Fibroblast of mammary gland (primary cell): ENCODE results near the gene NTF3.

Experiments used
- DNase-seq: peaks from one replicate; pipeline ENCODE4 v3.0.0-alpha.2; 2010; ENCODE audit warnings: low read depth
- H3K4me3 ChIP-seq: 2 replicates; pipeline ENCODE4 v1.5.1; 2011; ENCODE audit warnings: low read depth, mild to moderate bottlenecking, low read length, moderate library complexity; ENCODE audit not compliant: control insufficient read depth
- TF ChIP-seq, protein P1 (sequence below): conservative IDR thresholded peaks from 2 replicates; pipeline ENCODE4 v1.5.1; 2011; ENCODE audit warnings: low read depth, low read length, inconsistent platforms; ENCODE audit not compliant: control insufficient read depth, insufficient read depth

The NTF3 gene

GRCh38 chr12:5516371-5517241 is 84.7 kb downstream of the NTF3 start:
- TF ChIP-seq, protein P1, sequence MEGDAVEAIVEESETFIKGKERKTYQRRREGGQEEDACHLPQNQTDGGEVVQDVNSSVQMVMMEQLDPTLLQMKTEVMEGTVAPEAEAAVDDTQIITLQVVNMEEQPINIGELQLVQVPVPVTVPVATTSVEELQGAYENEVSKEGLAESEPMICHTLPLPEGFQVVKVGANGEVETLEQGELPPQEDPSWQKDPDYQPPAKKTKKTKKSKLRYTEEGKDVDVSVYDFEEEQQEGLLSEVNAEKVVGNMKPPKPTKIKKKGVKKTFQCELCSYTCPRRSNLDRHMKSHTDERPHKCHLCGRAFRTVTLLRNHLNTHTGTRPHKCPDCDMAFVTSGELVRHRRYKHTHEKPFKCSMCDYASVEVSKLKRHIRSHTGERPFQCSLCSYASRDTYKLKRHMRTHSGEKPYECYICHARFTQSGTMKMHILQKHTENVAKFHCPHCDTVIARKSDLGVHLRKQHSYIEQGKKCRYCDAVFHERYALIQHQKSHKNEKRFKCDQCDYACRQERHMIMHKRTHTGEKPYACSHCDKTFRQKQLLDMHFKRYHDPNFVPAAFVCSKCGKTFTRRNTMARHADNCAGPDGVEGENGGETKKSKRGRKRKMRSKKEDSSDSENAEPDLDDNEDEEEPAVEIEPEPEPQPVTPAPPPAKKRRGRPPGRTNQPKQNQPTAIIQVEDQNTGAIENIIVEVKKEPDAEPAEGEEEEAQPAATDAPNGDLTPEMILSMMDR = no peak

GRCh38 chr12:5518584-5519365 is 86.9 kb downstream of the NTF3 start:
- no peak overlapping the region for H3K4me3 ChIP-seq
- TF ChIP-seq, protein P1 = no peak
- DNase-seq = no peak

More at GRCh38 chr12:5516371-5517241, 84.7 kb downstream of the NTF3 start:
- H3K4me3 ChIP-seq = no peak overlapping the region
- DNase-seq = no peak

DNA sequence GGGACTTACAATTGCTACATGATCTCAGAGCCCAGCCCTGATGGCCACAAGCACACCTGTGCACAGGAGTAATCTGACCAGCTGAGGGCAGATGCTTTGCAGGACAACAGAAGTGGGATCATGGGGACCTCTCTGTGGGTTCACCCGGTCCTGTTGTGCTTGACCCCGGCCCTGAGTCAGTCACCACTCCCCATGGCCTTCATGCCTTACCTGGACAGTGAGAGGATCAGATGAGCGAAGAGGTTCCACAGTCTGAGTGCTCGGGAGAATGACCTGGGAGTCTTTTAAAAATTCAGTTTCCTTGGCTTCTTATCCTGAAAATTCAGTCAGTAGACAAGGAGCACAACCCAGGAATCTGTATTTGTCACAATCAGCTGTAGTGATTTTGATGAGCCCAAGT is 88.1 kb downstream of the NTF3 start:
- no peak overlapping the region for H3K4me3 ChIP-seq
- no peak for DNase-seq
- TF ChIP-seq, protein P1 = no peak

- no peak overlapping the region for H3K4me3 ChIP-seq
- DNase-seq = no peak
- TF ChIP-seq, protein P1 = no peak
Observed at GRCh38 chr12:5520831-5521230, 88.9 kb downstream of the NTF3 start.

DNA sequence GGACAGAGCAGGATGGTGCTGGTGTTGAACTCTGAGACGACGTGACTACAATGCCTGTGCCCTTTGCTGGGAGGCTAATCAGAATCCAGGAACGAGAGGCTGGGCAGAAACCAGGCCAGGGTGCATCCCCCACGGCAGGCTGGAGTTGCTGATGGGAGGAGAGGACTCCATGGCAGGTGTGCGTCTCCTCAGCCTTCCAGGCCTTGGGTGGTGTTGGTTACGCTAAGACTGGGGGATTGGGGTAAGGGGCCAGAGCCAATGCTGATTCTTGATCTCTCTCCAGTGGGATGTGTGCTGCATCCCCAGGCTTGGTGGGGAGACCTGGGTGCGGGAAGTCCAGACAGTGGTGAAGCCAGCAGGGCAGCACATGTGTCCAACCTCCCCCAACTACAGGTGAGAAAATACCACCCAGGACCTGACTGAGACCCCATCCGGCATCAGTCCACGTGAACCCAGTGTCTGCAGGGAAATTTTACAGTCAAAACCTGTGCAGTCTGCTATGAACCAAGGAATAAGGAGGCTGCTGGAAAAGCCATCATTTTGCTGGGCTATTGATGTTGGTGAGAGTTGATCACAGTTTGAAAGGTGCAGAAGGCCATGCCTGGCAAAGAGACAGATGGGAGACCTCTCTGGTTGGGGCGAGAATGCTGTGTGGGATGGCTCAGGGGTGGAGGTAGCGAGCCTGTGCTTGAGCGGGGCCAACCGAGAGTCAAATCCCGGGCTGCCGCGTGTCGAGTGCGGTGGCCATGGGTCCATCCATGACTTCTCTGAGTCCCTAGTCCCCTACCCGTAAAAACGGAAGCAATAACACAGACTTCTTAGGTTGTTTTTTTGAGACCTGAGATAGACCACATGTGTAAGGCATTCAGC is 89.8 kb downstream of the NTF3 start:
- no peak for DNase-seq
- no peak overlapping the region for H3K4me3 ChIP-seq
- TF ChIP-seq, protein P1 = no peak

DNA sequence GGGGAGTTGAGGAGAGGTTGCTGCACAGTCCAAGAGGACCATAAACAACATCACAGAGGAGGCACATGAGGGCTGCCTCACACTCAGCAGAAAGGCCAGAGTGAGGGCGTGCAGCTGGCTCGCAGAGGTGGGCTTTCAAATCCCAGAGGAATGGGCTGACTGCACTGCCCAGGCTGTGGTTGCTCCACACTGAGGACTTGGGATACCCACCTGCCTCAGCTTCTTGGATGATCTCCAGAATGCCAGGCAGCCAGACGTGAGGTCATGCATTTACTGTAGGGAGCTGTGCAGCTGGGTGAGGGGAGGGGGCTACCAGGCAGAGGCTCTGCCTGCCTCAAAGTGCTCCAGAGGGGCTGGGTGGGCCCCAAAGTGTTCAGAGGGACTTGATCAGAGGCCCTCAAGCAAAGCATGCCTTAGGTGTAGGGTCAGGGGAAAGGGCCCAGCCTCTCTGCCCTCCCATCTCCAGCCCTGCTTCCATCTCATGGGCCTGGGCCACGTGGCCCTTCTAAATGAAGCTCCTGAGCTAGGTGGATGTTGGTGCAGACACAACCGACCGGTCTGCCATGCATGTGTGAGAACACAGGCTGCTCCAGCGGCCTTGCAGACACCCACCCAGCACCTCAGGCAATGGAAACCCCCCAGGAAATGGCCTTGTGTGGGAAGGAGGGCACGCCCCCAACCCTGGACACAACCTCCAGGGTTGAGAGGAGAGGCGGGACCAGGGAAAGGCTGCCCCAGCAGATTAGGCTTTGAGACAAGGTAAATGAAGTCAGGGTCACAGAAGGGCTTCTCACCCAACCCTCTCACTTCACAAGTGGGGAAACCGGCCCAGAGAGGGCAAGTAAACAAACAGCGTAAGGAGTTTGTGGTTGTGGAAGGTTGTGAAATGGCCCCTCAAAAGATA is 90.8 kb downstream of the NTF3 start:
- no peak for DNase-seq
- TF ChIP-seq, protein P1 = no peak
- H3K4me3 ChIP-seq = no peak overlapping the region
